GM04504 (cell line): Measurements from ENCODE around the gene PTPRU.

Experiments
- DNase-seq: peaks from one replicate; pipeline ENCODE4 v3.0.0-alpha.2; 2012; ENCODE audit warnings: low read depth

Gene PTPRU

GRCh38 chr1:29317916-29318530, 81.7 kb downstream of the PTPRU start:
- no peak for DNase-seq

GRCh38 chr1:29318724-29319123, 82.4 kb downstream of the PTPRU start:
- DNase-seq, result no peak

- DNase-seq, result no peak
These were observed 83.2 kb downstream of the PTPRU start for GRCh38 chr1:29319300-29320110.

- DNase-seq, result no peak
These were observed 84.0 kb downstream of the PTPRU start for GRCh38 chr1:29320156-29320940.

- no peak for DNase-seq
These were observed 84.9 kb downstream of the PTPRU start for GRCh38 chr1:29321176-29321575.

GRCh38 chr1:29322147-29322694, 85.9 kb downstream of the PTPRU start:
- no peak for DNase-seq

- no peak for DNase-seq
These were observed 86.7 kb downstream of the PTPRU start for GRCh38 chr1:29322861-29323585.

- DNase-seq, result no peak
These were observed 87.3 kb downstream of the PTPRU start for GRCh38 chr1:29323636-29324035.

GRCh38 chr1:29324202-29324601, 87.9 kb downstream of the PTPRU start:
- DNase-seq, result no peak

GRCh38 chr1:29324771-29325351, 88.5 kb downstream of the PTPRU start:
- DNase-seq, result no peak

- no peak for DNase-seq
These were observed 89.4 kb downstream of the PTPRU start for GRCh38 chr1:29325675-29326074.

- no peak for DNase-seq
These were observed 89.8 kb downstream of the PTPRU start for GRCh38 chr1:29326123-29326522.

GRCh38 chr1:29327223-29327935, 91.1 kb downstream of the PTPRU start:
- DNase-seq, result no peak

GRCh38 chr1:29329022-29329775, 92.9 kb downstream of the PTPRU start:
- no peak for DNase-seq

- no peak for DNase-seq
These were observed 93.8 kb downstream of the PTPRU start for GRCh38 chr1:29330089-29330488.

GRCh38 chr1:29330856-29331255, 94.5 kb downstream of the PTPRU start:
- no peak for DNase-seq

GRCh38 chr1:29331309-29331708, 95.0 kb downstream of the PTPRU start:
- no peak for DNase-seq

- DNase-seq, result no peak
These were observed 95.4 kb downstream of the PTPRU start for GRCh38 chr1:29331729-29332128.

- no peak for DNase-seq
These were observed 95.9 kb downstream of the PTPRU start for GRCh38 chr1:29332204-29332603.

GRCh38 chr1:29333008-29333407, 96.7 kb downstream of the PTPRU start:
- DNase-seq, result no peak
